Liver (tissue), 9 donors: Measurements from ENCODE around the gene SAMD1. TPM values are rescaled to one million over a fixed set of nuclear protein-coding genes. Genes with fewer than 3 reads are reported as not detected.

ENCODE experiments used
- DNase-seq: peaks from one replicate; pipeline ENCODE4 v3.0.0-alpha.2; 2017; ENCODE audit warnings: low spot score
- H3K27ac ChIP-seq, 2 donors: one replicate each; pipeline ENCODE4 v1.7.0; 2013; ENCODE audit warnings: inconsistent platforms in 2 of 2, low read length in 2 of 2, control low read depth in 1 of 2, low read depth in 1 of 2, mild to moderate bottlenecking in 1 of 2
- H3K27me3 ChIP-seq, 4 donors: one replicate each; pipeline versions ENCODE4 v1.6.1 to v1.7.0; 2013; ENCODE audit warnings: low read length in 3 of 4, inconsistent platforms in 1 of 4, mild to moderate bottlenecking in 1 of 4, moderate library complexity in 1 of 4; ENCODE audit not compliant: control insufficient read depth in 4 of 4, insufficient read depth in 4 of 4
- H3K36me3 ChIP-seq, 4 donors: one replicate each; pipeline versions ENCODE4 v1.6.1 to v1.7.0; 2013; ENCODE audit warnings: low read length in 3 of 4, mild to moderate bottlenecking in 3 of 4, low read depth in 1 of 4, moderate library complexity in 1 of 4; ENCODE audit not compliant: control insufficient read depth in 4 of 4, insufficient read depth in 3 of 4
- H3K4me1 ChIP-seq, 4 donors: one replicate each; pipeline versions ENCODE4 v1.6.1 to v1.7.0; 2013; ENCODE audit warnings: low read length in 3 of 4, mild to moderate bottlenecking in 3 of 4, moderate library complexity in 1 of 4; ENCODE audit not compliant: control insufficient read depth in 4 of 4, insufficient read depth in 4 of 4
- H3K4me3 ChIP-seq, 3 donors: one replicate each; pipeline versions ENCODE4 v1.6.1 to v1.7.0; 2013; ENCODE audit warnings: low read length in 3 of 3, control low read depth in 1 of 3, low read depth in 1 of 3, mild to moderate bottlenecking in 1 of 3
- H3K9ac ChIP-seq, 2 donors: one replicate each; pipeline ENCODE4 v1.7.0; 2013; ENCODE audit warnings: low read length in 2 of 2, mild to moderate bottlenecking in 2 of 2, moderate library complexity in 2 of 2, control low read depth in 1 of 2, low read depth in 1 of 2
- H3K9me3 ChIP-seq, 4 donors: one replicate each; pipeline versions ENCODE4 v1.6.1 to v1.7.0; 2013; ENCODE audit warnings: low read length in 3 of 4; ENCODE audit not compliant: control insufficient read depth in 4 of 4
- CTCF ChIP-seq: fragments of 150-350 bp; IDR thresholded peaks from 2 replicates; pipeline ENCODE4 v1.5.1; 2017; ENCODE audit warnings: improper control_type of control experiment, low read depth, low read length; ENCODE audit not compliant: missing input control
- EGR1 ChIP-seq, 2 donors: IDR thresholded peaks; 2 replicates each; pipeline ENCODE4 v1.6.1; 2016 to 2018; ENCODE audit warnings: antibody characterized with exemption in 2 of 2, low read depth in 2 of 2
- FOXA1 ChIP-seq: IDR thresholded peaks from 2 replicates; pipeline ENCODE4 v1.6.1; 2016; ENCODE audit warnings: antibody characterized with exemption
- GABPA ChIP-seq, 2 donors: IDR thresholded peaks in 1 of 2; conservative IDR thresholded peaks in 1 of 2; 2 replicates each; pipeline ENCODE4 v1.6.1; 2016; ENCODE audit warnings: antibody characterized with exemption in 2 of 2, mild to moderate bottlenecking in 1 of 2, moderate library complexity in 1 of 2
- HNF4A ChIP-seq, 2 donors: conservative IDR thresholded peaks; 2 replicates each; pipeline ENCODE4 v1.6.1; 2016; ENCODE audit warnings: antibody characterized with exemption in 2 of 2, mild to moderate bottlenecking in 2 of 2
- HNF4G ChIP-seq: IDR thresholded peaks from 2 replicates; pipeline ENCODE4 v1.6.1; 2016; ENCODE audit warnings: antibody characterized with exemption
- JUND ChIP-seq, 2 donors: IDR thresholded peaks; 2 replicates each; pipeline ENCODE4 v1.6.1; 2016; ENCODE audit warnings: antibody characterized with exemption in 2 of 2
- NR2F2 ChIP-seq: IDR thresholded peaks from 2 replicates; pipeline ENCODE4 v1.6.1; 2016; ENCODE audit warnings: antibody characterized with exemption
- RAD21 ChIP-seq, 2 donors: IDR thresholded peaks; 2 replicates each; pipeline ENCODE4 v1.6.1; 2016; ENCODE audit warnings: antibody characterized with exemption in 2 of 2, mild to moderate bottlenecking in 2 of 2
- REST ChIP-seq: IDR thresholded peaks from 2 replicates; pipeline ENCODE4 v1.6.1; 2016; ENCODE audit warnings: antibody characterized with exemption, mild to moderate bottlenecking
- SP1 ChIP-seq: IDR thresholded peaks from 2 replicates; pipeline ENCODE4 v1.6.1; 2018; ENCODE audit warnings: antibody characterized with exemption, mild to moderate bottlenecking
- YY1 ChIP-seq: IDR thresholded peaks from 2 replicates; pipeline ENCODE4 v1.6.1; 2016; ENCODE audit warnings: antibody characterized with exemption, mild to moderate bottlenecking
- ZBTB33 ChIP-seq: IDR thresholded peaks from 2 replicates; pipeline ENCODE4 v1.6.1; 2016; ENCODE audit warnings: antibody characterized with exemption
- WGBS: extraction: QIAGEN DNeasy Blood & Tissue Kit; methylation state at CpG from one replicate; pipeline ENCODE4 v1.1.7; 2013; 5-methylcytosine and 5-hydroxymethylcytosine counted together
- polyA plus RNA-seq, 2 donors: library from polyadenylated mRNA; stranded (reverse) in 1 of 2; unstranded in 1 of 2; fragments of 200-250 nt in 1 of 2; fragments of >200 nt in 1 of 2; fragmentation: Nextera tagmentation in 1 of 2; extraction: Ambion mirVana in 1 of 2; gene quantifications; one replicate each; pipeline versions ENCODE4 v1.2.1 to v1.2.3, GENCODE V29; 2013 to 2015
- total RNA-seq, 2 donors: library from RNA; depleted of rRNA; stranded (reverse); fragments of >200 nt; gene quantifications; one replicate each; pipeline ENCODE4 v1.2.3, GENCODE V29; 2014
- TF ChIP-seq, protein P1 (sequence below): IDR thresholded peaks from 2 replicates; pipeline ENCODE4 v1.6.1; 2016; ENCODE audit warnings: antibody characterized with exemption
- TF ChIP-seq, protein P2 (sequence below): IDR thresholded peaks from 2 replicates; pipeline ENCODE4 v1.6.1; 2016; ENCODE audit warnings: antibody characterized with exemption
- donor health status: healthy.
- donor health status: healthy.
- donor health status: healthy.
- donor health status: healthy.
- donor health status: healthy.

The SAMD1 gene
- total and polyA plus RNA-seq, 4 donors = 2.1 to 33.0 (median 9.0) TPM

DNA sequence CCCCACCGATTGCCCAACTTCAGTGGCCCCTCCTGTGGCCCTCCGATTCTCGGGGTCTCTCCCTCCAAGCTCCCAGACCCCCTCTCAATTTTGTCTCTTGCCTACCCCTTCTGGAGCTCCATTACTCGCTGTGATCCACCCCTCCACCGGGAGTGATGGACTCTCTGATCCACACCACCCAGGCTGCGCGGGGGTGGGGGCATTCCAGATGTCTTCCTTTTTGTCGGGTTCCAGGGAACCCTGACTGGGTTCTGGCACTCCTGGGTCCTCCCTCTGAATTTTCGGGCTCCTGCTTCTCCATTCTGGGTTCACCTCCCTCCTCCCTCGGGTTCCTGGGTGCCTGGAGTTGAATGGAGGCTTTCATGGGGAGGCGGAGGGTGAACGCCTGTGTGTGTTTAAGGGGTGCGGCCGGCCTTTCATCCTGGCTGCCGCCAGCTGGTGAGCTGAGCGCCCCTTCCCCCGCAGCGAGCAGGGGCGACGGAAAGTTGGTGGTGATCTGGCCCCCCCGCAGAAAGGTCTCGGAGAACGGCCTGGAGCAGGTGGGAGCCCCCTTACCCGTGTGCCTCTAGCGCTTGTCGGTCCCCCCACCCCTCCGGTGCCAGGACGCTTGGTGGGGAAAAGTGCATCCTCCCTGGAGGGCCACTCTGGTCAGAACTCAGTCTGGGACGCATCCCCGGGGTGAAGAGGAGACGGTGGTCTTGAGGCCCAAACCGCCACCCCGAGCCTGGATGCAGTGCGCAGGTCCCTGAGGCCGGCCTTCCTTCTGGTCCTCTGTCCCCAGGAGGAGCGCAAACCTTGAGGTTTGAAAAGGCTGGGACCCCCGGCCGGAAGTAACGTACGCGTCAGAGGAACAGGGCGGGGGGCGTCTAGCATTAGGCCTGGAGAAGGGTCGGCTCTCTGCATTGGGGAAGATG, 16.4 kb downstream of the SAMD1 start:
- 4% methylated on average over 44 of the region's 44 CpGs for WGBS
- H3K36me3 ChIP-seq = no peaks in the 10 kb centered on the region
- H3K4me3 ChIP-seq = peak overlapping the region; percentile 47 to 77 (median 73)
- peaks cover 0 to 41% (median 24%) of the 10 kb centered on the region in 4 donors for H3K4me1 ChIP-seq
- peak overlapping the region; percentile 35 to 53 for H3K9ac ChIP-seq
- no peak for TF ChIP-seq SP1
- no peak for TF ChIP-seq GABPA (IDR thresholded peaks at IDR 0.05 in 1 of 2, conservative IDR thresholded peaks at IDR 0.05 in 1 of 2)
- TF ChIP-seq CTCF = no peak
- TF ChIP-seq, protein P1, sequence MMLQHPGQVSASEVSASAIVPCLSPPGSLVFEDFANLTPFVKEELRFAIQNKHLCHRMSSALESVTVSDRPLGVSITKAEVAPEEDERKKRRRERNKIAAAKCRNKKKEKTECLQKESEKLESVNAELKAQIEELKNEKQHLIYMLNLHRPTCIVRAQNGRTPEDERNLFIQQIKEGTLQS = no peak
- no peak for TF ChIP-seq YY1
- no peak for TF ChIP-seq HNF4G
- TF ChIP-seq ZBTB33 = no peak
- TF ChIP-seq REST = no peak
- TF ChIP-seq JUND (IDR thresholded peaks at IDR 0.05) = no peak
- TF ChIP-seq RAD21 (IDR thresholded peaks at IDR 0.05) = no peak
- no peak for TF ChIP-seq HNF4A (conservative IDR thresholded peaks at IDR 0.05)
- no peak for TF ChIP-seq FOXA1
- TF ChIP-seq NR2F2 = no peak
- TF ChIP-seq, protein P2, sequence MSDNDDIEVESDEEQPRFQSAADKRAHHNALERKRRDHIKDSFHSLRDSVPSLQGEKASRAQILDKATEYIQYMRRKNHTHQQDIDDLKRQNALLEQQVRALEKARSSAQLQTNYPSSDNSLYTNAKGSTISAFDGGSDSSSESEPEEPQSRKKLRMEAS = no peak
- no peak for TF ChIP-seq EGR1 (IDR thresholded peaks at IDR 0.05; ENCODE audit: low read depth in 2 of 2)
- H3K9me3 ChIP-seq = no peaks in the 10 kb centered on the region
- DNase-seq = no peak
- no peaks in the 10 kb centered on the region for H3K27me3 ChIP-seq
- peak overlapping the region; percentile 68 to 78 for H3K27ac ChIP-seq
